Measurements from ENCODE around the gene IFT122. TPM values are rescaled to one million over a fixed set of nuclear protein-coding genes. Genes with fewer than 3 reads are reported as not detected.
A peak's percentile ranks its signal among the peaks of the same experiment; 100 is the strongest.

The IFT122 gene
- total and polyA plus RNA-seq, 12 donors, result 15.7 to 38.4 (median 23.6) TPM

- Histone ChIP-seq H3K4me1 (replicated peaks in 1 of 2) (peaks cover 8 to 26% of the 10 kb centered on the region in 2 donors), H3K36me3 (replicated peaks in 1 of 2) (no peaks in the 10 kb centered on the region), H3K9me3 (replicated peaks in 1 of 3) (no peaks in the 10 kb centered on the region), H3K27ac (peak overlapping the region in 4 of 5 donors; percentile 23 to 89 (median 80)), H3K27me3 (no peaks in the 10 kb centered on the region), H3K4me3 (no peak overlapping the region)
- TF ChIP-seq, protein P1, sequence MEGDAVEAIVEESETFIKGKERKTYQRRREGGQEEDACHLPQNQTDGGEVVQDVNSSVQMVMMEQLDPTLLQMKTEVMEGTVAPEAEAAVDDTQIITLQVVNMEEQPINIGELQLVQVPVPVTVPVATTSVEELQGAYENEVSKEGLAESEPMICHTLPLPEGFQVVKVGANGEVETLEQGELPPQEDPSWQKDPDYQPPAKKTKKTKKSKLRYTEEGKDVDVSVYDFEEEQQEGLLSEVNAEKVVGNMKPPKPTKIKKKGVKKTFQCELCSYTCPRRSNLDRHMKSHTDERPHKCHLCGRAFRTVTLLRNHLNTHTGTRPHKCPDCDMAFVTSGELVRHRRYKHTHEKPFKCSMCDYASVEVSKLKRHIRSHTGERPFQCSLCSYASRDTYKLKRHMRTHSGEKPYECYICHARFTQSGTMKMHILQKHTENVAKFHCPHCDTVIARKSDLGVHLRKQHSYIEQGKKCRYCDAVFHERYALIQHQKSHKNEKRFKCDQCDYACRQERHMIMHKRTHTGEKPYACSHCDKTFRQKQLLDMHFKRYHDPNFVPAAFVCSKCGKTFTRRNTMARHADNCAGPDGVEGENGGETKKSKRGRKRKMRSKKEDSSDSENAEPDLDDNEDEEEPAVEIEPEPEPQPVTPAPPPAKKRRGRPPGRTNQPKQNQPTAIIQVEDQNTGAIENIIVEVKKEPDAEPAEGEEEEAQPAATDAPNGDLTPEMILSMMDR (IDR thresholded peaks at IDR 0.05), result no peak
- TF ChIP-seq POLR2A (IDR thresholded peaks at IDR 0.05), result peak in 1 of 2 donors; percentile 38
- peak in 6 of 7 donors; percentile 59 to 76 (median 69) for DNase-seq
- intact Hi-C loops (cut with DNase I), result no loop called here
- WGBS, 4 donors, result 32 to 43% (median 38%) methylated on average over 4 of the region's 4 CpGs
These were observed 26.1 kb upstream of the IFT122 start for GRCh38 chr3:129413687-129414506.

- intact Hi-C loops (cut with DNase I), result no loop called here
- Histone ChIP-seq H3K27ac (no peak overlapping the region), H3K4me1 (replicated peaks in 1 of 2) (peaks cover 8 to 18% of the 10 kb centered on the region in 2 donors), H3K27me3 (no peaks in the 10 kb centered on the region), H3K36me3 (replicated peaks in 1 of 2) (no peaks in the 10 kb centered on the region), H3K9me3 (replicated peaks in 1 of 3) (no peaks in the 10 kb centered on the region), H3K4me3 (no peak overlapping the region)
- WGBS, 4 donors, result 90 to 94% (median 92%) methylated on average over 3 of the region's 3 CpGs
- TF ChIP-seq, protein P1 (IDR thresholded peaks at IDR 0.05), result no peak
- no peak for TF ChIP-seq POLR2A (IDR thresholded peaks at IDR 0.05)
- DNase-seq, result peak in 1 of 7 donors; percentile 11
These were observed 24.6 kb upstream of the IFT122 start for GRCh38 chr3:129415378-129415777.

- H3K4me1 ChIP-seq (replicated peaks in 1 of 2), result peaks cover 8 to 18% of the 10 kb centered on the region in 2 donors
- 84 to 91% (median 86%) methylated on average over 6 of the region's 6 CpGs for WGBS, 4 donors
- no peaks in the 10 kb centered on the region for H3K9me3 ChIP-seq (replicated peaks in 1 of 3)
- no peaks in the 10 kb centered on the region for H3K27me3 ChIP-seq
- H3K27ac ChIP-seq, result no peak overlapping the region
- DNase-seq, result peak in 1 of 7 donors; percentile 16
- TF ChIP-seq POLR2A (IDR thresholded peaks at IDR 0.05), result no peak
- TF ChIP-seq, protein P1 (IDR thresholded peaks at IDR 0.05), result no peak
- no peaks in the 10 kb centered on the region for H3K36me3 ChIP-seq (replicated peaks in 1 of 2)
- intact Hi-C loops (cut with DNase I), result no loop called here
- H3K4me3 ChIP-seq, result no peak overlapping the region
These were observed 24.2 kb upstream of the IFT122 start for GRCh38 chr3:129415830-129416229.

GRCh38 chr3:129416415-129416814, 23.6 kb upstream of the IFT122 start:
- DNase-seq, result peak in 1 of 7 donors; percentile 13
- peaks cover 8 to 18% of the 10 kb centered on the region in 2 donors for H3K4me1 ChIP-seq (replicated peaks in 1 of 2)
- intact Hi-C loops (cut with DNase I), result no loop called here
- no peak overlapping the region for H3K27ac ChIP-seq
- no peak overlapping the region for H3K4me3 ChIP-seq
- H3K9me3 ChIP-seq (replicated peaks in 1 of 3), result no peaks in the 10 kb centered on the region
- 88 to 97% (median 90%) methylated on average over 4 of the region's 4 CpGs for WGBS, 4 donors
- no peaks in the 10 kb centered on the region for H3K27me3 ChIP-seq
- no peaks in the 10 kb centered on the region for H3K36me3 ChIP-seq (replicated peaks in 1 of 2)
- TF ChIP-seq POLR2A (IDR thresholded peaks at IDR 0.05), result no peak
- TF ChIP-seq, protein P1 (IDR thresholded peaks at IDR 0.05), result no peak
